CD1c-positive myeloid dendritic cell (primary cell): ENCODE measurements around the gene RFLNA.

Experiments
- DNase-seq: peaks from one replicate; pipeline ENCODE4 v3.0.0-alpha.2; 2016; ENCODE audit errors: extremely low spot score

Gene RFLNA

GRCh38 chr12:124294780-124295341 lies at the start of gene RFLNA:
Gene RFLNA, plus strand, starts transcription at chr12:124295093. Its CDS starts 337 bp downstream, at chr12:124295430.
- DNase-seq: no peak

GRCh38 chr12:124247331-124247730 lies 47.6 kb upstream of the RFLNA start:
- no peak for DNase-seq

GRCh38 chr12:124248941-124249825 lies 45.7 kb upstream of the RFLNA start:
- DNase-seq: no peak

- no peak for DNase-seq
Measured at GRCh38 chr12:124251186-124251585, 43.7 kb upstream of the RFLNA start.

- no peak for DNase-seq
Measured at GRCh38 chr12:124252964-124253363, 41.9 kb upstream of the RFLNA start.

- DNase-seq: no peak
Measured at GRCh38 chr12:124254126-124254525, 40.8 kb upstream of the RFLNA start.

- DNase-seq: no peak
Measured at GRCh38 chr12:124259154-124260066, 35.5 kb upstream of the RFLNA start.

GRCh38 chr12:124261885-124262284 lies 33.0 kb upstream of the RFLNA start:
- DNase-seq: no peak

- DNase-seq: no peak
Measured at GRCh38 chr12:124264089-124264795, 30.7 kb upstream of the RFLNA start.

GRCh38 chr12:124264879-124265278 lies 30.0 kb upstream of the RFLNA start:
- no peak for DNase-seq

- no peak for DNase-seq
Measured at GRCh38 chr12:124267205-124267778, 27.6 kb upstream of the RFLNA start.

GRCh38 chr12:124270671-124271070 lies 24.2 kb upstream of the RFLNA start:
- no peak for DNase-seq

GRCh38 chr12:124273630-124274029 lies 21.3 kb upstream of the RFLNA start:
- DNase-seq: peak; percentile 54

- no peak for DNase-seq
Measured at GRCh38 chr12:124276337-124276736, 18.6 kb upstream of the RFLNA start.

GRCh38 chr12:124277394-124278241 lies 17.3 kb upstream of the RFLNA start:
- DNase-seq: no peak

GRCh38 chr12:124278389-124279101 lies 16.3 kb upstream of the RFLNA start:
- no peak for DNase-seq

GRCh38 chr12:124279315-124279714 lies 15.6 kb upstream of the RFLNA start:
- DNase-seq: no peak

- no peak for DNase-seq
Measured at GRCh38 chr12:124279846-124280360, 15.0 kb upstream of the RFLNA start.

- no peak for DNase-seq
Measured at GRCh38 chr12:124281309-124281708, 13.6 kb upstream of the RFLNA start.
